SK-N-MC (cell line): ENCODE measurements around the gene VSTM4.

Experiments used
- EZH2 ChIP-seq: fragments of 200-600 bp; sonication (generic); IDR thresholded peaks from one replicate; pipeline ENCODE4 v1.6.1; 2017; ENCODE audit warnings: antibody characterized with exemption
- FOXP2 ChIP-seq: optimal IDR thresholded peaks from 2 replicates; pipeline ENCODE3; 2011; ENCODE audit warnings: mild to moderate bottlenecking, moderate library complexity; ENCODE audit not compliant: insufficient read depth; ENCODE audit errors: extremely low read length, control extremely low read depth
- POLR2AphosphoS5 ChIP-seq: IDR thresholded peaks from 2 replicates; pipeline ENCODE4 v1.6.1; 2012; ENCODE audit warnings: mild to moderate bottlenecking, low read depth, low read length, borderline replicate concordance

DNA sequence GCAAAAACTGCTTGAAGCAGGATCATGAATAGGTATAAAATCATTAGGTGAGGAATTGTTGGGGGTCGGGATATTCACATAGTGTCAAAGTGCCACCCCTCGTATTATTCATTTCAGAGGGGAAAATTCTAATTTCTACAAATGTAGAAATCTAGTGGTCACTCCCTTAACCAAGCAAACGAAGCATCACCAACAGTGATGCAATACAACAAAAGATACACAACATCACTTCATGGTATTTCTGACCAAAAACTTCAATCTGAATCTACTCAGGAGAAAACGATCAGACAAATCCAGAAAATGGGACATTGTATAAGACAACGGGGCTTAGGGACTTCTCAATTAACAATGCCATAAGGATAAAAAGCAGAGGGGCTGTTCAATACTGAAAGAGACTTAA, 44.8 kb upstream of the VSTM4 start:
- TF ChIP-seq EZH2 (no peak), POLR2AphosphoS5 (no peak), FOXP2 (no peak)
